ENCODE data around the gene NOD1. TPM values are rescaled to one million over a fixed set of nuclear protein-coding genes. Genes with fewer than 3 reads are reported as not detected.
A peak's percentile ranks its signal among the peaks of the same experiment; 100 is the strongest.

NOD1 gene
- total RNA-seq, 1 donor from 2014 or later = 4.2 TPM

DNA sequence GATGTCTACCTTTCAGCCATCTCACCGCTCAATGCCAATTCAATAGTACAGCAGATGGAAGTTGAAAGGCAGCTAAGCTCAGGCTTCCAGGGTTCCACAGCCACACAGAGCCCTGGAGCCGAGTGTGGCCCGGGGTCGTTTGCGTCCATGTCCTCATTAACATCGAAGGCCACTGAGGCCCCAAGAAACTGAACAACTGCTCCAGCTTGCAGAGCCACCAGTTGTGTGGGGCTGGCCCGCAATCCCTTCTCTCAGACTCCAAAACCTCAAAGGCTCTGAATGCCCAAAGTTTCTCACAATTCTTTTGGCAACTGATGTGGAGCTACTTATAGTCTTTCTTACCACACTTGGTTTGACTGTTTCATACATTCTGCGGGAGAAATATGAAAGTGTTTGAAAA lies 31.1 kb downstream of the NOD1 start:
- no peak for DNase-seq (ENCODE audit: low read depth)
- TF ChIP-seq, protein P1, sequence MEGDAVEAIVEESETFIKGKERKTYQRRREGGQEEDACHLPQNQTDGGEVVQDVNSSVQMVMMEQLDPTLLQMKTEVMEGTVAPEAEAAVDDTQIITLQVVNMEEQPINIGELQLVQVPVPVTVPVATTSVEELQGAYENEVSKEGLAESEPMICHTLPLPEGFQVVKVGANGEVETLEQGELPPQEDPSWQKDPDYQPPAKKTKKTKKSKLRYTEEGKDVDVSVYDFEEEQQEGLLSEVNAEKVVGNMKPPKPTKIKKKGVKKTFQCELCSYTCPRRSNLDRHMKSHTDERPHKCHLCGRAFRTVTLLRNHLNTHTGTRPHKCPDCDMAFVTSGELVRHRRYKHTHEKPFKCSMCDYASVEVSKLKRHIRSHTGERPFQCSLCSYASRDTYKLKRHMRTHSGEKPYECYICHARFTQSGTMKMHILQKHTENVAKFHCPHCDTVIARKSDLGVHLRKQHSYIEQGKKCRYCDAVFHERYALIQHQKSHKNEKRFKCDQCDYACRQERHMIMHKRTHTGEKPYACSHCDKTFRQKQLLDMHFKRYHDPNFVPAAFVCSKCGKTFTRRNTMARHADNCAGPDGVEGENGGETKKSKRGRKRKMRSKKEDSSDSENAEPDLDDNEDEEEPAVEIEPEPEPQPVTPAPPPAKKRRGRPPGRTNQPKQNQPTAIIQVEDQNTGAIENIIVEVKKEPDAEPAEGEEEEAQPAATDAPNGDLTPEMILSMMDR (IDR thresholded peaks at IDR 0.05; ENCODE audit: insufficient read depth, low read length, severe bottlenecking) = no peak
- Histone ChIP-seq H3K4me3 (ENCODE audit: low read depth, low read length) (no peak overlapping the region), H3K36me3 (ENCODE audit: control insufficient read depth, insufficient read depth, low read length) (peaks cover 9% of the 10 kb centered on the region), H3K27me3 (ENCODE audit: control insufficient read depth, insufficient read depth, low read length) (no peaks in the 10 kb centered on the region)
- FAIRE-seq = no peak

DNA sequence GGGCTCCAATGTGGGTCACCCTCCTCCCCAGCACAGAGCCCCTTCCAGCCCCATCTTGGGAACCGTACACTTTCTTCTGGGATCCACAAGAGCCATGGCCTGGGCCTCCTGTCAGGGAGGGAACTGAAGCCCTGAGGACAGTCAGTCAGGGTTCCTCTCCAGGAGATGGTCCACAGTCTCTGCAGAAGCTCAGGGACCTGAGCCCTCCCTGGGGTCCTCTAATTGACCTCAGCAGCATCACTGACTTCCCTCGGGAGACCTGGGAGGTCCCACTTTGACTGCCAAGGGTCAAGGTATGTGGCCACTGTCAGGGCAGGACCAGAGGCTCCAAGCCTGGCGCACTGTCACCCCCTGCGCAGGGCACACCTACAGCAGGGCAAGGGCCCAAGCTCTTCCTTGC lies 32.3 kb downstream of the NOD1 start:
- DNase-seq (ENCODE audit: low read depth) (no peak), FAIRE-seq (no peak)
- TF ChIP-seq, protein P1 (IDR thresholded peaks at IDR 0.05; ENCODE audit: insufficient read depth, low read length, severe bottlenecking) = no peak
- no peaks in the 10 kb centered on the region for H3K27me3 ChIP-seq (ENCODE audit: control insufficient read depth, insufficient read depth, low read length)
- H3K4me3 ChIP-seq (ENCODE audit: low read depth, low read length) = no peak overlapping the region
- peaks cover 3% of the 10 kb centered on the region for H3K36me3 ChIP-seq (ENCODE audit: control insufficient read depth, insufficient read depth, low read length)

DNA sequence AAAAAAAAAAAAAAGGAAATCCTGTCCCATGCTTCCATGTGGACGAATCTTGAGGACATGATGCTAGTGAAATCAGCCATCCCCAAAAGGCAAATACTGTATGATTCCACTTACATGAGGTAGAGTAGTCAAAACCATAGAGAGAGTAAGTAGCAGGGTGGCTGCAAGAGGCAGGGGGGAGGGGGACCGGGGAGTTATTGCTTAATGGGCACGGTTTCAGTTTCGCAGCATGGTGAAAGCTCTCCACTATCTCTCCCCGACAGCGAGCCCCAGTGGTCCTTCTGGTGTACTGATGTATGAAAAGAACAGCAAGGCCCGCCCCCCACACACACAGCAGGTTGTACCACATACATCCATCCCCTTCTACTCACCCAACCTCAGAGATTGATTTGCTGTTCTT lies 32.8 kb downstream of the NOD1 start:
- Histone ChIP-seq H3K4me3 (ENCODE audit: low read depth, low read length) (no peak overlapping the region), H3K27me3 (ENCODE audit: control insufficient read depth, insufficient read depth, low read length) (no peaks in the 10 kb centered on the region), H3K36me3 (ENCODE audit: control insufficient read depth, insufficient read depth, low read length) (peaks cover 1% of the 10 kb centered on the region)
- TF ChIP-seq, protein P1 (IDR thresholded peaks at IDR 0.05; ENCODE audit: insufficient read depth, low read length, severe bottlenecking) = peak; percentile 35
- DNase-seq (ENCODE audit: low read depth) (peak; percentile 36), FAIRE-seq (no peak)

DNA sequence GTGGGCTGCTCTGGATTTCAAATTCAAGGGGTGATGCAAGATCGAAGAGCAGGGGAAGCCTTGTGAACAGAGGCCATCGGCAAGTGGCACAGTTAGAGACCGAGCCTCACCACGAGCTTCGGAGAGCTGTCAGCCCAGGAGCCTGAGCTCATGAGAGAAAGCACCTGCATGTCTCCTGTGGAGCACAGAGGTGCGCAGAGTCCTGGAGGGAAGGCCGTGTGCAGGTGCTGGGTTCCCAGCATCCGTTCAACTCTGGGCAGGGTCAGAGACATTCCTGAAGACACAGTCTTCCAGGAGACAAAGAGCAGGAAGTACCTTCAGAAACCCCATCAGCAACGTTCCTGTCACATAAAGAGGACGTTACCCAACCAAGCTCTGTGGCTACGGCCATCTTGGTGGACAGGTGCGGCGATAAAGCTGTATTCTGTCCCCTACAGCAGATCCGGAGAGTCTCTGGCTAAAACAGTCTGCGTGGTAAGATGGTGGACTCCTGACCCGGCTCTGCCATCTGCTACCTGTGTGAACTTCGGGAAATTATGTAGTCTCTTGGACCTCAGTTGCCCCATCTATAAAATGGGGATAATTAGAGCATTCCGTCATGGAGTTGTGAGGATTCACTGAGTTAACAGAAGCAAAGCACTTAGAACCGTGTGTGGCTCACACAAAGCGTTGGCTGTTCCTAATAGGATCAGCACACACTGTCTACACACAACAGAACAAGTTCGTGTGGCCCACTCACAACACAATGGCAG lies 40.6 kb downstream of the NOD1 start:
- Histone ChIP-seq H3K27me3 (ENCODE audit: control insufficient read depth, insufficient read depth, low read length) (no peaks in the 10 kb centered on the region), H3K36me3 (ENCODE audit: control insufficient read depth, insufficient read depth, low read length) (peaks cover 13% of the 10 kb centered on the region), H3K4me3 (ENCODE audit: low read depth, low read length) (no peak overlapping the region)
- no peak for DNase-seq (ENCODE audit: low read depth)
- TF ChIP-seq, protein P1 (IDR thresholded peaks at IDR 0.05; ENCODE audit: insufficient read depth, low read length, severe bottlenecking) = no peak
- peak; percentile 64 for FAIRE-seq

DNA sequence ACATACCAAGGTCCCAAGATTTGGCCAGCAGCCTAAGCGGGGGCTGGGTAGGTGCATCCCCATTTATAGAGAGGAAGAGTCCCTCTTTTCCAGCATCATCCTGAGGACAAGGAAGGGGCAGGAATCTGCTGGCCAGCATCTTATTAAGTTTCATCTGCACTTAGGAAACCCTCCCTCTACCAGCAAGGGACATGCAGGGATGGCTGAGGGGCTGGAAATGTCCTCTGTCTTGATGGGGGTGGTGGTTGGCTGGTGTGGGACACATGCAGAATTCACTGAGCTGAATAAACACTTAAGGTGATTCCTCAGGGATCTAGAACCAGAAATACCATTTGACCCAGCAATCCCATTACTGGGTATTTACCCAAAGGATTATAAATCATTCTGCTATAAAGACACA lies 42.1 kb downstream of the NOD1 start:
- H3K27me3 ChIP-seq (ENCODE audit: control insufficient read depth, insufficient read depth, low read length) = no peaks in the 10 kb centered on the region
- H3K36me3 ChIP-seq (ENCODE audit: control insufficient read depth, insufficient read depth, low read length) = peaks cover 13% of the 10 kb centered on the region
- no peak for FAIRE-seq
- no peak overlapping the region for H3K4me3 ChIP-seq (ENCODE audit: low read depth, low read length)
- no peak for DNase-seq (ENCODE audit: low read depth)
- TF ChIP-seq, protein P1 (IDR thresholded peaks at IDR 0.05; ENCODE audit: insufficient read depth, low read length, severe bottlenecking) = no peak

DNA sequence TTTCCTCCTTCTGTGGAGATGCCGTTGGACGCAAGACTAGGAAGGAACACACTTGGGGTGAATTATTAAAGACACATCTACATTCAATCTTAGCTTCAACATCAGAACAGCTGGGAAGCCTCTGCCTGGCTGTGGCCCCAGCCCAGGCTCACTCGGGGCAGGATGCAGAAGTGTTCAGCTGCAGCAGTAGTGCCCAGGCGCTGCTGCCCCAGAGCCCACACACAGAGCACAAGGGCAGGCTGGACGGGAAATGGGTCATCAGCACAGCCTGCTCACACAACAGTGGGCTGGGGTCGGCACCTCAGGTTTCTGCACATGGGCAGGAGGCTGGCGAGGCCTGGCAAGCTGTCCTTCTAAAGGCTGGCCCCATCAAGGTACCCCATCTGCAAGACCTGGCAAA lies 42.5 kb downstream of the NOD1 start:
- TF ChIP-seq, protein P1 (IDR thresholded peaks at IDR 0.05; ENCODE audit: insufficient read depth, low read length, severe bottlenecking) = no peak
- Histone ChIP-seq H3K4me3 (ENCODE audit: low read depth, low read length) (no peak overlapping the region), H3K27me3 (ENCODE audit: control insufficient read depth, insufficient read depth, low read length) (no peaks in the 10 kb centered on the region), H3K36me3 (ENCODE audit: control insufficient read depth, insufficient read depth, low read length) (peaks cover 13% of the 10 kb centered on the region)
- no peak for DNase-seq (ENCODE audit: low read depth)
- FAIRE-seq = no peak

All from bronchial epithelial cell (primary cell).